K562 (cell line): ENCODE measurements around the gene MATN4. TPM values are rescaled to one million over a fixed set of nuclear protein-coding genes. Genes with fewer than 3 reads are reported as not detected.

ENCODE experiments used
- EWSR1 ChIP-seq: fragments of 450-650 bp; IDR thresholded peaks from 2 replicates; pipeline ENCODE4 v1.6.1; 2018; ENCODE audit warnings: borderline replicate concordance, mild to moderate bottlenecking, low read depth, moderate library complexity; ENCODE audit not compliant: partially characterized antibody
- GTF2B ChIP-seq: IDR thresholded peaks from 2 replicates; pipeline ENCODE4 v1.6.1; 2011; ENCODE audit not compliant: insufficient read length; ENCODE audit errors: extremely low read depth
- HMGN3 ChIP-seq: IDR thresholded peaks from 2 replicates; pipeline ENCODE4 v1.6.1; 2011; ENCODE audit warnings: borderline replicate concordance, low read depth, mild to moderate bottlenecking, mixed read lengths, low read length; ENCODE audit not compliant: insufficient read length; ENCODE audit errors: extremely low read depth
- MCM3 ChIP-seq: fragments of 450-650 bp; IDR thresholded peaks from 2 replicates; pipeline ENCODE4 v1.6.1; 2016
- MCM5 ChIP-seq: fragments of 450-650 bp; IDR thresholded peaks from 2 replicates; pipeline ENCODE4 v1.6.1; 2016; ENCODE audit warnings: low read depth
- MGA ChIP-seq: fragments of 450-650 bp; IDR thresholded peaks from 2 replicates; pipeline ENCODE4 v1.6.1; 2016; ENCODE audit warnings: mild to moderate bottlenecking, moderate library complexity
- NONO ChIP-seq, 2 experiments: fragments of 200-400 bp in 1 of 2; fragments of 450-650 bp in 1 of 2; formaldehyde crosslinking in 1 of 2; IDR thresholded peaks; 2 replicates each; pipeline ENCODE4 v1.6.1; 2017; ENCODE audit warnings: low read depth in 2 of 2, mild to moderate bottlenecking in 2 of 2, moderate library complexity in 2 of 2, low read length in 1 of 2
- NR1H2 ChIP-seq: sonication (generic); formaldehyde crosslinking; IDR thresholded peaks from 2 replicates; pipeline ENCODE4 v1.4.0; 2020; ENCODE audit warnings: mild to moderate bottlenecking, missing genetic modification reagents
- NR4A1 ChIP-seq, 2 experiments: fragments of 250-450 bp in 1 of 2; fragments of 450-650 bp in 1 of 2; sonication (Bioruptor Pico) in 1 of 2; IDR thresholded peaks; 2 replicates each; pipeline versions ENCODE4 v1.4.0 to v1.6.1; 2016 to 2020; ENCODE audit warnings: mild to moderate bottlenecking in 2 of 2, missing compliant biosample characterization in 1 of 2, missing genetic modification characterization in 1 of 2, moderate library complexity in 1 of 2
- RB1 ChIP-seq: fragments of 450-650 bp; IDR thresholded peaks from 2 replicates; pipeline ENCODE4 v1.6.1; 2017; ENCODE audit warnings: low read depth, mild to moderate bottlenecking
- SMARCC2 ChIP-seq: fragments of 450-650 bp; IDR thresholded peaks from 2 replicates; pipeline ENCODE4 v1.6.1; 2017; ENCODE audit warnings: antibody characterized with exemption, moderate library complexity, mild to moderate bottlenecking, low read depth
- SRF ChIP-seq, 2 experiments: fragments of 250-450, 450-650 bp in 1 of 2; sonication (Bioruptor Pico) in 1 of 2; sonication (generic) in 1 of 2; formaldehyde crosslinking; IDR thresholded peaks; 2 replicates each; pipeline versions ENCODE4 v1.5.0 to v1.5.1; 2020 to 2022; ENCODE audit warnings: mild to moderate bottlenecking in 1 of 2, missing genetic modification reagents in 1 of 2
- STAT5B ChIP-seq: fragments of 250-450 bp; sonication (Bioruptor Pico); IDR thresholded peaks from 2 replicates; pipeline ENCODE4 v1.8.0; 2021; ENCODE audit warnings: mild to moderate bottlenecking, inconsistent platforms
- TEAD2 ChIP-seq: fragments of 450-650 bp; IDR thresholded peaks from 2 replicates; pipeline ENCODE4 v1.6.1; 2016; ENCODE audit warnings: missing genetic modification characterization, control low read depth, missing compliant biosample characterization
- polyA plus RNA-seq, 8 experiments: library from polyadenylated mRNA; depleted of rRNA in 4 of 8; stranded (reverse) in 5 of 8; unstranded in 3 of 8; fragments of >200 nt; fragmentation: Nextera tagmentation in 2 of 8; fragmentation: Illumina TruSeq in 1 of 8; extraction: Ambion mirVana in 2 of 8; extraction: Trizol in 1 of 8; gene quantifications; 2 replicates each; pipeline versions ENCODE4 v1.2.1 to v1.2.3, GENCODE V29; 2011 to 2014; ENCODE audit warnings: inconsistent platforms in 1 of 8, missing spikeins in 1 of 8
- total RNA-seq, 7 experiments: library from RNA; depleted of rRNA in 6 of 7; stranded (reverse); fragments of >200 nt in 6 of 7; fragmentation: Illumina TruSeq in 2 of 7; extraction: Trizol in 2 of 7; gene quantifications; 2 replicates each; pipeline versions ENCODE4 v1.2.1 to v1.2.3, GENCODE V29; 2011 to 2021; ENCODE audit warnings: low replicate concordance in 1 of 7

MATN4 gene
- total and polyA plus RNA-seq, 9 of the 15 experiments (the other 6 are each of a cell fraction or from before 2014, with no cell fraction given): 0.09 TPM; not detected in 8

GRCh38 chr20:45322952-45323383, 14.9 kb upstream of the MATN4 start (continued):
- TF ChIP-seq MGA (peak; percentile 21; the same call in 1 of the 2 replicates), NR1H2 (CRISPR knock-in tag) (no peak), RB1 (peak; percentile 32; the same call in 1 of the 2 replicates), TEAD2 (no peak), NR4A1 (CRISPR knock-in tag; IDR thresholded peaks at IDR 0.05) (no peak), NR4A1 (tag; IDR thresholded peaks at IDR 0.05) (peak; percentile 89; the same call in 1 of the 2 replicates), NONO (IDR thresholded peaks at IDR 0.05; ENCODE audit: low read depth in 2 of 2, low read length in 1 of 2) (no peak), MCM3 (no peak), MCM5 (no peak), SRF (CRISPR knock-in tag; IDR thresholded peaks at IDR 0.05) (no peak), HMGN3 (no peak), GTF2B (no peak), STAT5B (CRISPR knock-in tag) (no peak), SMARCC2 (no peak), EWSR1 (no peak)
